WI38 (cell line): ENCODE measurements around the gene DNM2.

Source experiments
- H3K4me3 ChIP-seq: 2 replicates; pipeline ENCODE4 v1.5.1; 2011; ENCODE audit warnings: low read depth, mild to moderate bottlenecking, control low read depth, low read length
- TF ChIP-seq, protein P1 (sequence below): IDR thresholded peaks from 2 replicates; pipeline ENCODE4 v1.5.1; 2012; ENCODE audit warnings: low read depth, mild to moderate bottlenecking, control low read depth, low read length

DNM2 gene

DNA sequence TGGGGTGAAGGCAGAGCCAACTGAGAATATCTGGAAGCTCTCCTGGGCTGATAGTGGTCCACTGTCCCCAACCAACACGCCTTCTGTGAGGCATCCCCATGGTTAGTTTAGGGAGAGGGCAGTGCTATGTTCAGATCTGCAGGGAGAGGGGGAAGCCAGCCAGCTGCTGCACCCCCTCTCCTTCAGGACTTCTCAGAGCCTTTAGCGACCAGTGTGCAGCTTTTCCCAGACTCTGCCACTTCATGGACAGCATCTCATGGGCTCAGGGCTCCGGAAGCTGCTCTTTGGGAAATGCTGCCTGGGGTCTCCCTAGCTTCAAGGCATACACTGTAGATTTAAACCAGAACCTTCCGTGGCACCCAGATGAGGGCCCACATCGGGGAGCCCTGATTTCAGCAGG lies 84.6 kb downstream of the DNM2 start:
- H3K4me3 ChIP-seq: no peak overlapping the region
- TF ChIP-seq, protein P1, sequence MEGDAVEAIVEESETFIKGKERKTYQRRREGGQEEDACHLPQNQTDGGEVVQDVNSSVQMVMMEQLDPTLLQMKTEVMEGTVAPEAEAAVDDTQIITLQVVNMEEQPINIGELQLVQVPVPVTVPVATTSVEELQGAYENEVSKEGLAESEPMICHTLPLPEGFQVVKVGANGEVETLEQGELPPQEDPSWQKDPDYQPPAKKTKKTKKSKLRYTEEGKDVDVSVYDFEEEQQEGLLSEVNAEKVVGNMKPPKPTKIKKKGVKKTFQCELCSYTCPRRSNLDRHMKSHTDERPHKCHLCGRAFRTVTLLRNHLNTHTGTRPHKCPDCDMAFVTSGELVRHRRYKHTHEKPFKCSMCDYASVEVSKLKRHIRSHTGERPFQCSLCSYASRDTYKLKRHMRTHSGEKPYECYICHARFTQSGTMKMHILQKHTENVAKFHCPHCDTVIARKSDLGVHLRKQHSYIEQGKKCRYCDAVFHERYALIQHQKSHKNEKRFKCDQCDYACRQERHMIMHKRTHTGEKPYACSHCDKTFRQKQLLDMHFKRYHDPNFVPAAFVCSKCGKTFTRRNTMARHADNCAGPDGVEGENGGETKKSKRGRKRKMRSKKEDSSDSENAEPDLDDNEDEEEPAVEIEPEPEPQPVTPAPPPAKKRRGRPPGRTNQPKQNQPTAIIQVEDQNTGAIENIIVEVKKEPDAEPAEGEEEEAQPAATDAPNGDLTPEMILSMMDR: no peak

DNA sequence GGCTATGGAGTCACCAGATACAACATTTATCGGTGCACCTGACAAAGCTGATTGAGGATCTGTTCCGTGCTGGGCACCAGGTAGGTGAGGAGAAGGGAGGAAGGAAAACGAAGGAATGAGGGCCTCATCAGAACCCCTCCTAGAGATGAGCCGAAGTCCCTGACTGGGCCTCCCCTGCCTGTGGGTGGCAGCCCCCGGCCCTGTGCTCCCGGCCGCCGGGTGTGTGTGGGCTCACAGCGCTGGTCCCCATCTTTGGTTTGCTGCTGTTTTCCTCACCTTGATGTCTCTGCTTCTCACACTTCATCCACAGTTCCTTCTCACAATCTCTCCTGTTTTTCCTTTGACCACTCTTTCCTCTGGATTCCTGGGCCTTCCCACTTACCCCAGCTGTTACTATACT lies 85.4 kb downstream of the DNM2 start:
- no peak overlapping the region for H3K4me3 ChIP-seq
- TF ChIP-seq, protein P1: no peak

DNA sequence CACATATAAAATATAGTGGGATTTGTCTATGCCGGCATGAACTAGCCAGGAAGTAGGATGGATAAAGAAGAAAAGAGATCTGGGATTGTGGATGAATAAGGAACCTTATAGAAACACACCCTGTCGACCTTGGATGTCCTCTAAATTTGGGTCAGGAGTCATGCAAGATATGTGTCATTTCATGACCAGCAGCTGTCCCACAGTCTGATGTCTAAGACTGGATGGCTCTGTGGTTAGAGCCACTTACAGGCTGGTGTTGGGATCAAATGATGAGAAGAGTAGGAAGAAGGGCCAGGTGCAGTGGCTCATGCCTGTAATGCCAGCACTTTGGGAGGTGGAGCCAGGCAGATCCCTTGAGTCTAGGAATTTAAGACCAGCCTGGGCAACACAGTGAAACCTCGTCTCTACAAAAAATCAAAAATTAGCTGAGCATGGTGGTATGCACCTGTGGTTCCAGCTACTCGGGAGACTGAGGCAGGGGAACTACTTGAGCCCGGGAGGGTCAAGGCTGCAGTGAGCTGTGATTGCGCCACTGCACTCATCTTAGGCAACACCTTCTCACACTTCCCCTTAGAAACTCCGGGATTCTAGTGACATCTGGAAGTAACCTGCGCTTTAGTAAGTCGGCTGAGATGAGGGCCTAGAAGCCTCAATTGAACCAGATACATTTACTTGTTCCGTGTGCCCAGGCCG lies 87.3 kb downstream of the DNM2 start:
- no peak overlapping the region for H3K4me3 ChIP-seq
- TF ChIP-seq, protein P1: no peak

DNA sequence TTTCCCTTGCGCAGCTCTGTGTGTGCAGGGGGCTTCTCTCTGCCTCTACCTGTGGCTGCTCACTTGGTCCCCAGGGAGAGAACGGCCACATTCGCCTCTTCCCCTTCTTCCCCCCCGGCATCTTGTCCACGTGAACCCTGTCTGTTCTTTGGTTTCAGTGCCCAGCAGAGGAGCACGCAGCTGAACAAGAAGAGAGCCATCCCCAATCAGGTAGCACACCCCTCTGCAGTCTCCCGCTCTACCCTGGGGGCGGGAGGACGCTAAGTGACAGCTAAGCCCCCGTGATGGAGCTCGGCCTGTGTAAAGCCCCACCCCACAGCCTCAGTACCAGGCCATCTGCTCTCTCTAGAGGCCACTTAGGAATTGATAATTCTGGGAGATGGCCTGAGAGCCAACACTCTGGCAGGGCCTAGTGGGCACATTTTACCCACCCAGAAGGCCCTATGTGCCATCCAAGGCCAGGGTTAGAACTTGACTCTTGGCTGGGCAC lies 87.9 kb downstream of the DNM2 start:
- H3K4me3 ChIP-seq: no peak overlapping the region
- TF ChIP-seq, protein P1: no peak

DNA sequence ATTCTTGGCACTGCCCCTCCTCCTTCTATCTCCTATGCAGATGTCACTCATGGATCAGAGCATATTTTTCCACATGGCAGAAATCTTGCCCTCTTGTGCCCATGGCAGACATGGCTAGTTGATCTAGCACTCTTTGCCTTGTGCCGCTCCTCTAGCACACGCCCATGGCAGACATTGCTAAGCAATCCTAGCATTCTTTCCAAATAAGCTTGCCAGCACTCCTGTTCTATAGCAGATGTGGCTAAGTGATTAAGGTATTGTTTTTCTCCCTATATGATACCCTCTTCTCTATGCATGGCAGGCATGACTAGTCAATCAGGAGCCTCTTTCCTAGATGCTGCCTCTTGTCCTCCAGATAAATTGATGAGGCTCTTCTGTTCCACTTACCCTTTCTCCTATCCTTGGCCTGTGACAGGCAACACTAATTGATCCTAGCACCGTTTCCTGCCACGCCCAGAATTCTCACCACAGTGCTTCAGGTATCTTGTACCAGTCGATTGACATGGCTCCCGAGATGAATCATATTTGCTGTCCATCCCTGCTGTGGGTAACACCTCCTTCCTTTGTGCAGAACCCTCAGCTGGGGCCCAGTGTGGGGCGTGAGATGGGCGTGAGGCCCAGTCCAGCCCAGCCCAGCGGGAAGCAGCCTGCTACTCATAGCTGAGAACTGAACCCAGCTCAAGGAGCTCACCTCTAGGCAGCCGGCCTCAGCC lies 91.2 kb downstream of the DNM2 start:
- TF ChIP-seq, protein P1: no peak
- no peak overlapping the region for H3K4me3 ChIP-seq

DNA sequence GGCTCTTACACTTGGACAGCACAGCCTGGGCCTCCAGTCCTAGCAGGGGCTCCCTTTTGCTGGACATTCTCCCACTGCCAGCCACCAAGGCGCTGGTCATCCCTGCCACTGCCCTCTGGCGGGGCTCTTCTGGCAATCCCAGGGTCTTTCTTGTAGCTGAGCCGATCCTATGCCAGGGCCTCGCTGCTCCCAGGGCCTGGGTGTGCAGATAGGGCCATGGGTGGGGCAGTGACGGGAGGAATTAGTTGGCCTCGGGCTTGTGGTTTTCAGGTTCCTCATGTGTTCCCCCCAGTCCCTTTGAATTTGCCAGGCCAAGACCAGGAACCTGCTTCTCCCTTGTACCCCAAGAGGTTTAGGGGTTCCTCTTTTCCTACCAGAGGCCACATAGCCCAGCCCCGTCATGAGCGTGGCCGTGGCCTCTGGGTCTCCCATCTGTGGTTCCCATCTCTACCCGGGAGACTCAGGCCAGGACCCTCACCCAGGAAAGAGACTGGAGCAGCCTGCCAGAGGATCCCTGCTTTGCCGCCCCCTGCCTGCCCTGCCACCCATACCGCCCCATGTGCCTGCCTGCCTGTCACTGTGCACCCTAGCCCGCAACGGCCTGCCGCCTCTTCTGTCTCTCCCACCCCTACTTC lies 91.9 kb downstream of the DNM2 start:
- TF ChIP-seq, protein P1: no peak
- no peak overlapping the region for H3K4me3 ChIP-seq
